SK-N-MC (cell line): ENCODE data around the gene TCHHL1.
A peak's percentile ranks its signal among the peaks of the same experiment; 100 is the strongest.

Experiments
- DNase-seq: peaks from one replicate; pipeline ENCODE4 v3.0.0-alpha.2; 2011; ENCODE audit warnings: low read depth, low spot score
- H3K27ac ChIP-seq: fragments of 200-600 bp; sonication (generic); 2 replicates; pipeline ENCODE4 v1.5.1; 2016; ENCODE audit warnings: mixed run types
- H3K36me3 ChIP-seq: fragments of 200-600 bp; sonication (generic); 2 replicates; pipeline ENCODE4 v1.6.1; 2017; ENCODE audit warnings: antibody characterized with exemption, low read length, mixed read lengths; ENCODE audit not compliant: insufficient read depth
- H3K4me3 ChIP-seq: fragments of 200-600 bp; sonication (generic); 2 replicates; pipeline ENCODE4 v1.5.1; 2016
- H3K9ac ChIP-seq: fragments of 200-600 bp; sonication (generic); 2 replicates; pipeline ENCODE4 v1.8.0; 2017; ENCODE audit warnings: mixed run types, mixed read lengths; ENCODE audit not compliant: insufficient read length
- H3K9me3 ChIP-seq: fragments of 200-600 bp; sonication (generic); 2 replicates; pipeline ENCODE4 v1.6.1; 2017; ENCODE audit warnings: low read depth, mild to moderate bottlenecking, antibody characterized with exemption, low read length, moderate library complexity, mixed read lengths
- EZH2 ChIP-seq: fragments of 200-600 bp; sonication (generic); IDR thresholded peaks from one replicate; pipeline ENCODE4 v1.6.1; 2017; ENCODE audit warnings: antibody characterized with exemption
- FOXP2 ChIP-seq: optimal IDR thresholded peaks from 2 replicates; pipeline ENCODE3; 2011; ENCODE audit warnings: mild to moderate bottlenecking, moderate library complexity; ENCODE audit not compliant: insufficient read depth; ENCODE audit errors: extremely low read length, control extremely low read depth
- POLR2AphosphoS5 ChIP-seq: IDR thresholded peaks from 2 replicates; pipeline ENCODE4 v1.6.1; 2012; ENCODE audit warnings: mild to moderate bottlenecking, low read depth, low read length, borderline replicate concordance

The TCHHL1 gene

DNA sequence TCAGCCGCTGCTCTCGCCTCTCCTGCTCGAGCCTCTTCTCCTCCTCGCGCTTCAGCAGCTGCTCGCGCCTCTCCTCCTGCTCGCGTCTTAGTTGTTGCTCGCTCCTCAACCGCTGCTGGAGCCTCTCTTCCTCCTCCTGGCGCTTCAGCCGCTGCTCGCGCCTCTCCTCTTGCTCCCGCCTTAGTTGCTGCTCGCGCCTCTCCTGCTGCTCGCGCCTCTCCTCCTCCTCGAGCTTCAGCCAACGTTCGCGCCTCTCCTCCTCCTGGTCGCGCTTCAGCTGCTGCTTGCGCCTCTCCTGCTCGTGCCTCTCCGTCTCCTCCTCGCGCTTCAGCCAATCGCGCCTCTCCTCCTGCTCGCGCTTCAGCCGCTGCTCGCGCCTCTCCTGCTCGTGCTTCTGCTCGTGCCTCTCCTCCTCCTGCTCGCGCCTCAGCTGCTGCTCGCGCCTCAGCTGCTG lies 22.7 kb upstream of the TCHHL1 start:
- Histone ChIP-seq H3K9me3 (peaks cover 3% of the 10 kb centered on the region; the same call in 1 of the 2 replicates), H3K36me3 (no peaks in the 10 kb centered on the region), H3K9ac (no peak overlapping the region), H3K27ac (no peak overlapping the region), H3K4me3 (peak overlapping the region; percentile 76)
- no peak for DNase-seq
- no peak for TF ChIP-seq POLR2AphosphoS5
- TF ChIP-seq EZH2 = no peak
- no peak for TF ChIP-seq FOXP2

- Histone ChIP-seq H3K9me3 (peaks cover 3% of the 10 kb centered on the region; the same call in 1 of the 2 replicates), H3K4me3 (peak overlapping the region; percentile 76), H3K9ac (no peak overlapping the region), H3K27ac (no peak overlapping the region), H3K36me3 (no peaks in the 10 kb centered on the region)
- no peak for DNase-seq
- TF ChIP-seq FOXP2 (no peak), EZH2 (no peak), POLR2AphosphoS5 (no peak)
Observed at GRCh38 chr1:152110860-152111514, 22.1 kb upstream of the TCHHL1 start.

DNA sequence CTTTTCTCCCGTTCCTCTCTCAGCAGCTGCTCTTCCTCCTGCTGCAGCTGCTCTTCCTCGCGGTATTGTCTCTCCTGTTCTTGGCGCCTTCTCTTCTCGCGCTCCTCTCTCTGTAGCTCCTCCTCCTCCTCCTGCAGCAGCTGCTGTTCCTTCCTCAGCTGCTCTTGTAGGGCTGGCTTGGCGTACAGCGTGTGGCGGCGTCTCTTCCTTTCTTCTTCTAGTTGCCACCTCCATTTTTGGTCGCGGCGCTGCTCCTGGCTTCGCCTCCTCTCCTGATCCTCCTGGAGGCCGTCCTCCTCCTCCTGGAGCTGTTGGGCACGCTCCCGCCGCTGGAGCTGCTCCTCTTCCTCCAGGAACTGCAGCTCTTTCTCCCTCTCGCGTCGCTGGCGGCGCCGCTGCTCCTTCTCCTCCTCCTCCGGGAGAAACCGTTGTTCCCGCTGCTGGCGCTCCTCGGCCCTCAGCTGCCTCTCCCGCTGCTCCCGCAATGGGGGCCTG lies 21.5 kb upstream of the TCHHL1 start:
- TF ChIP-seq POLR2AphosphoS5 (no peak), FOXP2 (no peak), EZH2 (no peak)
- DNase-seq = no peak
- peak overlapping the region; percentile 76 for H3K4me3 ChIP-seq
- H3K9me3 ChIP-seq = peaks cover 3% of the 10 kb centered on the region; the same call in 1 of the 2 replicates
- H3K27ac ChIP-seq = no peak overlapping the region
- H3K36me3 ChIP-seq = no peaks in the 10 kb centered on the region
- H3K9ac ChIP-seq = no peak overlapping the region

GRCh38 chr1:152109998-152110294 lies 21.1 kb upstream of the TCHHL1 start:
- H3K4me3 ChIP-seq = peak overlapping the region; percentile 76
- H3K9me3 ChIP-seq = peaks cover 3% of the 10 kb centered on the region; the same call in 1 of the 2 replicates
- DNase-seq = no peak

GRCh38 chr1:152109231-152109997 lies 20.6 kb upstream of the TCHHL1 start:
- no peak for DNase-seq
- TF ChIP-seq POLR2AphosphoS5 (no peak), FOXP2 (no peak), EZH2 (no peak)

More at GRCh38 chr1:152109998-152110294, 21.1 kb upstream of the TCHHL1 start:
- TF ChIP-seq POLR2AphosphoS5 = no peak
- no peak for TF ChIP-seq FOXP2
- TF ChIP-seq EZH2 = no peak
- no peak overlapping the region for H3K27ac ChIP-seq
- H3K9ac ChIP-seq = no peak overlapping the region
- H3K36me3 ChIP-seq = no peaks in the 10 kb centered on the region

DNA sequence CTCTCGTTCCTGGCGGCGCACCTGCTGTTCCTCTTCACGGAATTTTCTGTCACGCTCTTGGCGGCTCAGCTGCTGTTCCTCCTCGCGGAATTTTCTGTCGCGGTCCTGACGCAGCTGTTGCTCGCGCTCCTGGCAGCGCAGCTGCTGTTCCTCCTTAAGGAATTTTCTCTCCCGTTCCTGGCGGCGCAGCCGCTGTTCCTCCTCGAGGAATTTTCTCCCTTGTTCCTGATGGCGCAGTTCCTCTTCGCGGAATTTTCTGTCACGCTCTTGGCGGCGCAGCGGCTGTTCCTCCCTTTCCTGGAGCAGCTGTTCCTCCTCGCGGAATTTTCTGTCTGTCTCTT lies 20.0 kb upstream of the TCHHL1 start:
- H3K9ac ChIP-seq = no peak overlapping the region

More at GRCh38 chr1:152109231-152109997, 20.6 kb upstream of the TCHHL1 start:
- Histone ChIP-seq H3K9ac (no peak overlapping the region), H3K9me3 (peaks cover 3% of the 10 kb centered on the region; the same call in 1 of the 2 replicates), H3K36me3 (no peaks in the 10 kb centered on the region), H3K4me3 (peak overlapping the region; percentile 76; the same call in 1 of the 2 replicates), H3K27ac (no peak overlapping the region)

DNA sequence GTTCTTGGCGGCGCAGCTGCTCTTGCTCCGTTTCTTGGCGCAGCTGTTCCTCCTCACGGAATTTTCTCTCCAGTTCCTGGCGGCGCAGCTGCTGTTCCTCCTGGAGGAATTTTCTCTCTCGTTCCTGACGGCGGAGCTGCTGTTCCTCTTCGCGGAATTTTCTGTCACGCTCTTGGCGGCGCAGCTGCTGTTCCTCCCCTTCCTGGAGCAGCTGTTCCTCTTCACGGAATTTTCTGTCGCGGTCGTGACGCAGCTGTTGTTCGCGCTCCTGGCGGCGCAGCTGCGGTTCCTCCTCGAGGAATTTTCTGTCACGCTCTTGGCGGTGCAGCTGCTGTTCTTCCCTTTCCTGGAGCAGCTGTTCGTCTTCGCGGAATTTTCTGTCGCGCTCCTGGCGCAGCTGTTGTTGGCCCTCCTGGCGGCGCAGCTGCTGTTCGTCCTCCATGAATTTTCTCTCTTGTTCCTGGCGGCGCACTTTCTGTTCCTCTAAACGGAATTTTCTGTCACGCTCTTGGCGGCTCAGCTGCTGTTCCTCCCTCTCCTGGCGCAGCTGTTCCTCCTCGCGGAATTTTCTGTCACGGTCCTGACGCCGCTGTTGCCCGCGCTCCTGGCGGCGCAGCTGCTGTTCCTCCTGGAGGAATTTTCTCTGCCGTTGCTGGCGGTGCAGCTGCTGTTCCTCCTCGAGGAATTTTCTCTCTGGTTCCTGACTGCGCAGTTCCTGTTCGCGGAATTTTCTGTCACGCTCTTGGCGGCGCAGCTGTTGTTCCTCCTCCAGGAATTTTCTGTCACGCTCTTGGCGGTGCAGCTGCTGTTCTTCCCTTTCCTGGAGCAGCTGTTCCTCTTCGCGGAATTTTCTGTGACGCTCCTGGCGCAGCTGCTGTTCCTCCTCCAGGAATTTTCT lies 19.4 kb upstream of the TCHHL1 start:
- no peak for DNase-seq
- no peak overlapping the region for H3K9ac ChIP-seq
- H3K27ac ChIP-seq = no peak overlapping the region
- peaks cover 3% of the 10 kb centered on the region; the same call in 1 of the 2 replicates for H3K9me3 ChIP-seq
- H3K36me3 ChIP-seq = no peaks in the 10 kb centered on the region
- no peak for TF ChIP-seq POLR2AphosphoS5
- TF ChIP-seq FOXP2 = no peak
- no peak for TF ChIP-seq EZH2
- H3K4me3 ChIP-seq = no peak overlapping the region

More for the DNA sequence above, 20.0 kb upstream of the TCHHL1 start:
- TF ChIP-seq EZH2 = no peak
- TF ChIP-seq FOXP2 = no peak
- TF ChIP-seq POLR2AphosphoS5 = no peak
- no peak for DNase-seq
- Histone ChIP-seq H3K4me3 (no peak overlapping the region), H3K9me3 (peaks cover 3% of the 10 kb centered on the region; the same call in 1 of the 2 replicates), H3K27ac (no peak overlapping the region), H3K36me3 (no peaks in the 10 kb centered on the region)
